Measurements from ENCODE around the gene FITM1. TPM values are rescaled to one million over a fixed set of nuclear protein-coding genes. Genes with fewer than 3 reads are reported as not detected.

Gene FITM1
- total RNA-seq, 1 donor from 2014 or later = 0.42 TPM

DNA sequence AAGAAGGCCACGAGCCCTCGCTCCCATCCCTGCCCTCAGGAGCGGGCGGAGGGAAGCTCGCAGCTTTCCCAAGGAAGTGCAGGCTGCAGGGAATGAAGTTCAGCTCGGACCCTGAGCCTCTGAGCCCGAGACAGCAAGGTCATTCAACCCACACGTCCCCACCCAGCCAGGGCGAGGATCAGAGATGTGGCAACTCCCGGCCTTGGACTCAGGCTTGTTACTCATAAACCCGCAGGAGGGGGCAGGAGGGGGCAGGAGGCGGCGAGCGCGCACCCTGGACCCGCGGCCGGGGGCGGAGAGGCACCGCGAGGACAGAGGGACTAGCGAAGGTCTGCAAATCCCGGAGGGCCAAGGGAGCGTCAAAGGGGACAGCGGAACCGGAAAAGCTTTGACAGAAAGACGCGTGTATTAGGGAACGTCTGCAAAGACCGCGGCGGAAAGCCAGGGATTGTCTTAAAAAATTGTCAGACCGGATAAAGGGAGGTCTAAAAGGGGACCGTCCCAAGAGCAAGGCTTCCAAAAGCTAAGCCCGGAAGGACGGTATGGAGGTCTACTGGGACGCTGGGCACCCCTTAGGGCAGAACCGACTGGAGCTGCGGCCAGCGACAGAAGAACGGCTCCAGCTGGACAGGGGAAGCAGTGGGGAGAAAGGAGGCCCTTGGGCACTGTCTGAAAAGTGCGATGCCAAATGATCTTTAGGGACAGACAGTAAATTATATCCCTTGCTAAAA lies 16.5 kb upstream of the FITM1 start:
- TF ChIP-seq, protein P1, sequence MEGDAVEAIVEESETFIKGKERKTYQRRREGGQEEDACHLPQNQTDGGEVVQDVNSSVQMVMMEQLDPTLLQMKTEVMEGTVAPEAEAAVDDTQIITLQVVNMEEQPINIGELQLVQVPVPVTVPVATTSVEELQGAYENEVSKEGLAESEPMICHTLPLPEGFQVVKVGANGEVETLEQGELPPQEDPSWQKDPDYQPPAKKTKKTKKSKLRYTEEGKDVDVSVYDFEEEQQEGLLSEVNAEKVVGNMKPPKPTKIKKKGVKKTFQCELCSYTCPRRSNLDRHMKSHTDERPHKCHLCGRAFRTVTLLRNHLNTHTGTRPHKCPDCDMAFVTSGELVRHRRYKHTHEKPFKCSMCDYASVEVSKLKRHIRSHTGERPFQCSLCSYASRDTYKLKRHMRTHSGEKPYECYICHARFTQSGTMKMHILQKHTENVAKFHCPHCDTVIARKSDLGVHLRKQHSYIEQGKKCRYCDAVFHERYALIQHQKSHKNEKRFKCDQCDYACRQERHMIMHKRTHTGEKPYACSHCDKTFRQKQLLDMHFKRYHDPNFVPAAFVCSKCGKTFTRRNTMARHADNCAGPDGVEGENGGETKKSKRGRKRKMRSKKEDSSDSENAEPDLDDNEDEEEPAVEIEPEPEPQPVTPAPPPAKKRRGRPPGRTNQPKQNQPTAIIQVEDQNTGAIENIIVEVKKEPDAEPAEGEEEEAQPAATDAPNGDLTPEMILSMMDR (conservative IDR thresholded peaks at IDR 0.05) = no peak
- H3K9me3 Mint-ChIP-seq = no peaks in the 10 kb centered on the region
- H3K4me3 Mint-ChIP-seq = peak overlapping the region; percentile 99
- no peaks in the 10 kb centered on the region for H3K27me3 Mint-ChIP-seq (ENCODE audit: low read depth)
- peaks cover 27% of the 10 kb centered on the region for H3K4me1 Mint-ChIP-seq
- peaks cover 2% of the 10 kb centered on the region for H3K36me3 Mint-ChIP-seq (ENCODE audit: low read depth)
- H3K27ac Mint-ChIP-seq (ENCODE audit: unreplicated experiment) = peak overlapping the region; percentile 99
- DNase-seq (ENCODE audit: low read depth, low spot score) = peak; percentile 63

GRCh38 chr14:24114532-24115421 lies 15.7 kb upstream of the FITM1 start, which contains the start of the genes DCAF11 and NRL:
Gene DCAF11, plus strand, starts transcription at chr14:24114777. Its CDS starts 818 bp downstream, at chr14:24115595.
Gene NRL, minus strand, starts transcription at chr14:24114949. Its CDS starts 32,101 bp downstream, at chr14:24082848.
- TF ChIP-seq, protein P1 (conservative IDR thresholded peaks at IDR 0.05) = no peak

GRCh38 chr14:24115422-24116127 lies 14.9 kb upstream of the FITM1 start:
- no peaks in the 10 kb centered on the region for H3K27me3 Mint-ChIP-seq (ENCODE audit: low read depth)
- no peak for DNase-seq (ENCODE audit: low read depth, low spot score)
- TF ChIP-seq, protein P1 (conservative IDR thresholded peaks at IDR 0.05) = no peak

More at GRCh38 chr14:24114532-24115421, 15.7 kb upstream of the FITM1 start, which contains the start of the genes DCAF11 and NRL:
- peak within 1 kb of the TSS; percentile 99 for H3K27ac Mint-ChIP-seq (ENCODE audit: unreplicated experiment)
- no peaks in the 10 kb centered on the region for H3K27me3 Mint-ChIP-seq (ENCODE audit: low read depth)
- H3K4me3 Mint-ChIP-seq = peak within 1 kb of the TSS; percentile 99
- H3K36me3 Mint-ChIP-seq (ENCODE audit: low read depth) = peaks cover 2% of the 10 kb centered on the region
- H3K9me3 Mint-ChIP-seq = no peaks in the 10 kb centered on the region
- H3K4me1 Mint-ChIP-seq = peaks cover 26% of the 10 kb centered on the region
- DNase-seq (ENCODE audit: low read depth, low spot score) = peak; percentile 97

DNA sequence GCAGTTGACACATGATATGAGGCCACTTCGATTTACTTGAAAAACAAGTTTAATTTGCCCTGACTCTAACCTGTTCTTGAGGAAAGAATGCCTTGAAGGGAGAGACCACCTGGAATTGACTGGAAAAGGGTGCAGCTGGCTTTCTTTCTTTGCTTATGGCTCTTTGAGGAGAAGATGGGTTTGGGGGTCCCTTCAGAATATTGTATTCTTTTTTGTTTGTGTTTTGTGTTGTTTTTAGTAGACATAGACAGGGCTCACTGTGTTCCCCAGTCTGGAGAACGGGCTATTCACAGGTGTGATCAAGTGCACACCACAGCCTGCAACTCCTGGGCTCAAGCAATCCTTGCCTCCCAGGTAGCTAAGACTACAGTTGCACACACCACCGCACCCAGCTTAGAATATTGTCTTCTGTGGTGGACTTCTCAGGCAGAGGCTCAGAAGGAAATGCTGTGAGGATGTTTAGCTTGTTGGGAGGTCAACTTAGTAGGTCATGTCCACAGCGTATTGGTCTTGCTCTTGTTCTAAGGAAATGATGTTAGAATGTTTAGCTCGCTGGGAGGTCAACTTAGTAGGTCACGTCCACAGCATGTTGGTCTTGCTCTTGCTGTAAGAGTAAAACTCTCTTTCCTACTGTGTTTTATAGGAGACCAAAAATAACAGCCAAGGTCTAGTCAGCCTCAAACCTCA lies 14.2 kb upstream of the FITM1 start:
- Mint-ChIP-seq H3K36me3 (ENCODE audit: low read depth) (peaks cover 2% of the 10 kb centered on the region), H3K9me3 (no peaks in the 10 kb centered on the region), H3K27me3 (ENCODE audit: low read depth) (no peaks in the 10 kb centered on the region), H3K4me3 (peak overlapping the region; percentile 99), H3K27ac (ENCODE audit: unreplicated experiment) (no peak overlapping the region), H3K4me1 (peaks cover 26% of the 10 kb centered on the region)
- TF ChIP-seq, protein P1 (conservative IDR thresholded peaks at IDR 0.05) = no peak
- no peak for DNase-seq (ENCODE audit: low read depth, low spot score)

More at GRCh38 chr14:24115422-24116127, 14.9 kb upstream of the FITM1 start:
- no peaks in the 10 kb centered on the region for H3K9me3 Mint-ChIP-seq
- peak overlapping the region; percentile 99 for H3K27ac Mint-ChIP-seq (ENCODE audit: unreplicated experiment)
- H3K4me1 Mint-ChIP-seq = peaks cover 26% of the 10 kb centered on the region
- peaks cover 2% of the 10 kb centered on the region for H3K36me3 Mint-ChIP-seq (ENCODE audit: low read depth)
- peak overlapping the region; percentile 99 for H3K4me3 Mint-ChIP-seq

Measured in neural crest cell (in vitro differentiated cells).